Fibroblast of villous mesenchyme (primary cell): ENCODE data around the gene CACHD1. TPM values are rescaled to one million over a fixed set of nuclear protein-coding genes. Genes with fewer than 3 reads are reported as not detected.

Experiments used
- DNase-seq: peaks from one replicate; pipeline ENCODE4 v3.0.0-alpha.2; 2010; ENCODE audit warnings: low read depth
- H3K4me3 ChIP-seq: 2 replicates; pipeline ENCODE4 v1.5.1; 2011; ENCODE audit warnings: low read depth, mild to moderate bottlenecking, low read length
- total RNA-seq: library from RNA; depleted of rRNA; stranded (reverse); fragments of >200 nt; gene quantifications from 2 replicates; pipeline ENCODE4 v1.2.3, GENCODE V29; 2012
- TF ChIP-seq, protein P1 (sequence below): IDR thresholded peaks from 2 replicates; pipeline ENCODE4 v1.5.1; 2012; ENCODE audit warnings: low read depth, mild to moderate bottlenecking, low read length; ENCODE audit not compliant: insufficient read depth

The CACHD1 gene
- total RNA-seq, 1 donor, result 11.2 TPM

DNA sequence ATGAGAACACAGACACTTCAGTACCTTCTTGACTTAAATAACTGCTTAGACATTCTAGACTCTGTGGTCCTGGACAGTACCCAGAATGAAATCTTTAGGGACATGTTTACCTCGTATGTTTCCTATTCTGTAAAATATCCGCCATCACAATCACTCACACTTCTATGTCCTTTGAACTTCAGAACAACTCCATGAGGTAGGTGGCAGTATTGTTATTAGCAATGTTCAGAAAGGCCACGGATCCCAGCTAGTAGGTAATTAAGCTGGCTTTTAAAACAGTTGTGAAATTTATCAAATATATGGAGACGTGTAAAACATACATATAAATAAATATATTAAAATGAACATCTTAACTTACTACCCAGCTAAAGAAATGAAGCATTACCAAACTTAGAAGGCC, 83.4 kb downstream of the CACHD1 start:
- DNase-seq, result no peak
- no peak overlapping the region for H3K4me3 ChIP-seq
- TF ChIP-seq, protein P1, sequence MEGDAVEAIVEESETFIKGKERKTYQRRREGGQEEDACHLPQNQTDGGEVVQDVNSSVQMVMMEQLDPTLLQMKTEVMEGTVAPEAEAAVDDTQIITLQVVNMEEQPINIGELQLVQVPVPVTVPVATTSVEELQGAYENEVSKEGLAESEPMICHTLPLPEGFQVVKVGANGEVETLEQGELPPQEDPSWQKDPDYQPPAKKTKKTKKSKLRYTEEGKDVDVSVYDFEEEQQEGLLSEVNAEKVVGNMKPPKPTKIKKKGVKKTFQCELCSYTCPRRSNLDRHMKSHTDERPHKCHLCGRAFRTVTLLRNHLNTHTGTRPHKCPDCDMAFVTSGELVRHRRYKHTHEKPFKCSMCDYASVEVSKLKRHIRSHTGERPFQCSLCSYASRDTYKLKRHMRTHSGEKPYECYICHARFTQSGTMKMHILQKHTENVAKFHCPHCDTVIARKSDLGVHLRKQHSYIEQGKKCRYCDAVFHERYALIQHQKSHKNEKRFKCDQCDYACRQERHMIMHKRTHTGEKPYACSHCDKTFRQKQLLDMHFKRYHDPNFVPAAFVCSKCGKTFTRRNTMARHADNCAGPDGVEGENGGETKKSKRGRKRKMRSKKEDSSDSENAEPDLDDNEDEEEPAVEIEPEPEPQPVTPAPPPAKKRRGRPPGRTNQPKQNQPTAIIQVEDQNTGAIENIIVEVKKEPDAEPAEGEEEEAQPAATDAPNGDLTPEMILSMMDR, result no peak

DNA sequence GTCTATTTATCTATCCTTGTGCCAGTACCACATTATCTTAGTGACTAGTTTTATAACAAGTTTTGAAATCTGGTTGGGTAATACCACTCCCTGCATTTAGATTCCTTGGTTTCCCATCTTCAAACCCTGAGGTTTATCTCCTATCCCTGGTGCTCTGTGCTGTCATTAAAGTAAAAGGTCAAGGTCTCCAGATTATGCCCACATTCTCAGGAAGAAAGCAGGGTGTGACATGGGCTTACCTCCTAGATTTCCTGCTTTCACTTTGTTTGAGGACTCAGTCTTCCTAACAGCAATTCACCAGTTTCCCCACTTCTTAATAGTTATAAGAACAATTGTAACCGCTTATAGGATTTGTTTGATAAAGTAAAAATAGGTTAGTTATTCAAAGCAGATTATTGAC, 86.0 kb downstream of the CACHD1 start:
- no peak for DNase-seq
- H3K4me3 ChIP-seq, result no peak overlapping the region
- TF ChIP-seq, protein P1, result no peak

DNA sequence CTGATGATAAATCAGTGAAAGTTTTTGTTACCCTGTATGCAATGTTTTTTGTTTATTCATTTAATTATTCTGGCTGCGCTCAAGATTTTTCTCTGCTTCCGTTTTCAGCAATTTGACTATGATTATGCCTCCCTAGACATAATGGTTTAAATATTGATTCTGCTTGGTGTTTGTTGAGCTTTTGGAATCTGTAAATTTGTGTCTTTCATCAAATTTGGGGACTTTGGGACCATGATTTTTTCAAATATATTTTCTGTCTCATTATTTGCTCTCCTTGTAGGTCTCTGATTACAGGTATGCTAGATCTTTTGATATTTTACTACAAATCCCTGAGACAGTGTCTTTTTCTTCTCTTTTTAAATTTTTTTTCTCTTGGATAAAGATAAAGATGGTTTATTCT, 92.1 kb downstream of the CACHD1 start:
- TF ChIP-seq, protein P1, result no peak
- DNase-seq, result no peak
- H3K4me3 ChIP-seq, result no peak overlapping the region

GRCh38 chr1:64563958-64564565, 94.1 kb downstream of the CACHD1 start:
- H3K4me3 ChIP-seq, result no peak overlapping the region
- no peak for DNase-seq
- TF ChIP-seq, protein P1, result no peak

DNA sequence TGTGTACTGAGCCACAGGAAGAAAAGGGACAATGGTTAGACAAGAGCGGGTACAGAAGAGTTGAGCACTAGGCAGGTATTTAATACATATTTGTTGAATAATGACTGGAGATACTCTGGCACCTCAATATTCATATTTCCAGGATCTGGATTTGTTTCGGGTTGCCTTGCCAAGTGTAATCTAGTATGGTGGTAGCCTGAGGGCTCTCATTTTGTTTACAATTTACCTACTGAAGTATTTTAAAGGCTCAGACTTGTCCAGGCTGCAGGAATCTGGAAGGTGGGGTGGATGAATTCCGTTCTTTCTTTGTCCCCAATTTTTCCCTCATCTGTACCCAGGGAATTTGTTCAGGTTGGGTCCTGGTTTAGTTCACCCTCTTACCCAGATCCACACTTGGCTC, 95.0 kb downstream of the CACHD1 start:
- TF ChIP-seq, protein P1, result no peak
- DNase-seq, result no peak
- no peak overlapping the region for H3K4me3 ChIP-seq

- no peak overlapping the region for H3K4me3 ChIP-seq
- DNase-seq, result peak; percentile 35
- TF ChIP-seq, protein P1, result no peak
Observed at GRCh38 chr1:64567426-64568170, 97.7 kb downstream of the CACHD1 start.

DNA sequence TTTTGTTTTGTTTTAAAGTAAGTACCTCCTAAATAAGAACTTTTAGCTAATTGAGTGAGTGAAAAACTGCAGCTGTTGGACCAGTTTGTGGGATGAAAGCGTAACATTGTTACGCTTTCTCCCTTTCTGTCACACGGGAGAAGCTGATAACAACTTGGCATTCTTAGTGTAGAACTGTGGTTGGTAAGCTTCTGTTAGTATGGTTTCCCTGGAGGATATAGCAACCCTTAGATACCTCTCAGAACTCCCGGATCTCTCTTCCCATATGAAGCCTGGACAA, 98.2 kb downstream of the CACHD1 start:
- TF ChIP-seq, protein P1, result no peak
- no peak for DNase-seq
- no peak overlapping the region for H3K4me3 ChIP-seq
